GM20000 (cell line): Measurements from ENCODE around the gene VANGL2.

ENCODE experiments used
- DNase-seq: peaks from one replicate; pipeline ENCODE4 v3.0.0; 2012; ENCODE audit warnings: low spot score
- CTCF ChIP-seq: IDR thresholded peaks from 2 replicates; pipeline ENCODE4 v1.5.1; 2012; ENCODE audit warnings: mild to moderate bottlenecking, control low read depth; ENCODE audit errors: extremely low read depth, missing control alignments

Gene VANGL2

GRCh38 chr1:160406131-160406968 lies 6.0 kb downstream of the VANGL2 start:
- no peak for DNase-seq
- no peak for TF ChIP-seq CTCF

DNA sequence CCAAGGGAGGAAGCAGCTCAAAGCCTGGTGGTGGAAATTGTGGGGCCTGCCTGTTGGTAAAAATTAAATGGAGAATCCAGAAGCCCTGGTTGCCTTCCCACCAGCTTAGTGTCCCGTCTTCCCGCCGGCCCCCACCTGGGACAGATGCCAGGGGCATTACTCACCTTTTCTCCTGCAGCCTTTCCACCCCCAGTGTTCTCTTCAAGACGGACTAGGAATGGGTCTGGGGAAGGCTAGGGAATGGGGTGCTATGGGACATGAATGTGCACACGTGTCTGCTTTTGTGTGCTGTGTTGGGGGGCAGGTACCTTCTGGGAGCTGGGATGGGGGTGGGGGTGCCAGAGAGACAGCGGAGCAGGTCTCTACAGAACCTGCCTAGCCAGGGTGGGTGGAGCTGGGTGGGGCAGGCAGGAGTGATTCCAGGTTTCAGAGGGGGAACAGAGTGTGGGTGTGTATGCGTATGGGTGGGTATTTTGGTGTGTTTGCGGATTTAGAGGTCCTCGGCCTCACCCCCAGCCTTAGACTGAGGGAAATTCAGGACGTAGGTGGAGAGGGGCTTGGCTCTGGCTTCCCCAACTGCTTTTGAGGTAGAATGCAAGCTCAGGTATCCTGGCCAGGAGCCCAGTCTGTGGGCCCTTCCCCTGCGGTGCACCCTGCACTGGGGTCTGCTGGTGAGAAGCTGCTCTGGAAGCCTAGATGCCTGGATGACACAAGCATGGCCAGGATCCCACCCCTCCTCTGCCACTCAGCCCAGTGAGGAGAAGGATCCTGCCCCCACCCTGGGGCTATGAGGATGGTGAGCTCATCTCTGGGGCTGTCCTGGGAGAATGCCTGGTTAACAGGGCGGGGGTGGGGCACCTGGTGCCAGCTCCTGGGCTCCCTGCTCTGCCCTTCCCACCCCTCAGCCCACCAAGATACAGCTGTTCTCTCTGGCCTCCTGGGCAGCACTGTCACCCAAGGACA lies 7.8 kb downstream of the VANGL2 start:
- TF ChIP-seq CTCF = no peak
- no peak for DNase-seq

GRCh38 chr1:160408864-160409263 lies 8.5 kb downstream of the VANGL2 start:
- no peak for DNase-seq
- no peak for TF ChIP-seq CTCF

GRCh38 chr1:160409486-160409885 lies 9.1 kb downstream of the VANGL2 start:
- no peak for TF ChIP-seq CTCF
- DNase-seq = no peak

- no peak for TF ChIP-seq CTCF
- DNase-seq = no peak
Measured at GRCh38 chr1:160410406-160411005, 10.1 kb downstream of the VANGL2 start.

GRCh38 chr1:160411271-160412027 lies 11.1 kb downstream of the VANGL2 start:
- no peak for DNase-seq
- TF ChIP-seq CTCF = no peak
